LNCAP (cell line): ENCODE data around the gene QPCT.

Source experiments
- CTCF ChIP-seq: fragments of 450-650 bp; IDR thresholded peaks from 2 replicates; pipeline ENCODE4 v1.5.1; 2017; ENCODE audit warnings: mild to moderate bottlenecking

QPCT gene

GRCh38 chr2:37326285-37326684, 18.1 kb upstream of the QPCT start:
- TF ChIP-seq CTCF: no peak

GRCh38 chr2:37326866-37327634, 17.4 kb upstream of the QPCT start:
- TF ChIP-seq CTCF: no peak

GRCh38 chr2:37330681-37331080, 13.7 kb upstream of the QPCT start:
- TF ChIP-seq CTCF: no peak

GRCh38 chr2:37332560-37332959, 11.9 kb upstream of the QPCT start:
- no peak for TF ChIP-seq CTCF

- TF ChIP-seq CTCF: no peak
Observed at GRCh38 chr2:37333256-37333655, 11.2 kb upstream of the QPCT start.

- TF ChIP-seq CTCF: no peak
Observed at GRCh38 chr2:37335604-37336003, 8.8 kb upstream of the QPCT start.

- no peak for TF ChIP-seq CTCF
Observed at GRCh38 chr2:37337620-37338280, 6.7 kb upstream of the QPCT start.
